HG03575 (cell line): ENCODE results near the gene RGS10.
"Not testable (repeated sequence)": the region's sequence is repeated elsewhere in the genome, so short reads cannot be mapped to it uniquely, and the experiment has no call there.

Experiments used
- ATAC-seq: cut with Tn5 transposase; IDR thresholded peaks from one replicate; pipeline ENCODE4 v1.9.1; 2021; ENCODE audit not compliant: unreplicated experiment, insufficient number of reproducible peaks, low FRiP score; ENCODE audit errors: extremely low read depth

Gene RGS10

DNA sequence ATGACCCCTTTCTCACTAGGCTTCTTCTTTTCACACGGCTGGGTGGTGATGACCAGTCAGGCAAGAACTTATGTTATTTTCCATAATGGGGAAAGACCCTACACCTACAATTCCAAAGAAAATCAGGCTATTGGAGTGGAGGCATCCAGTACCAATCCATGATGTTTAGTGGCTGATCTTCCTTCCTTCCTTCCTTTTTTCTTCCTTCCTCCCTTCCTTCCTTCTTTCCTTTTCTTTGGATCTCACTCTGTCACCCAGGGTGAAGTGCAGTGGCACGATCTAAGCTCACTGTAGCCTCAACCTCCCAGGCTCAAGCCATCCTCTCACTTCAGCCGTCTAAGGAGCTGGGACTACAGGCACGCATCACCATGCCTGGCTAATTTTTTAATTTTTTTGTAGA is 2.5 kb downstream of the RGS10 start:
- ATAC-seq, result no peak

DNA sequence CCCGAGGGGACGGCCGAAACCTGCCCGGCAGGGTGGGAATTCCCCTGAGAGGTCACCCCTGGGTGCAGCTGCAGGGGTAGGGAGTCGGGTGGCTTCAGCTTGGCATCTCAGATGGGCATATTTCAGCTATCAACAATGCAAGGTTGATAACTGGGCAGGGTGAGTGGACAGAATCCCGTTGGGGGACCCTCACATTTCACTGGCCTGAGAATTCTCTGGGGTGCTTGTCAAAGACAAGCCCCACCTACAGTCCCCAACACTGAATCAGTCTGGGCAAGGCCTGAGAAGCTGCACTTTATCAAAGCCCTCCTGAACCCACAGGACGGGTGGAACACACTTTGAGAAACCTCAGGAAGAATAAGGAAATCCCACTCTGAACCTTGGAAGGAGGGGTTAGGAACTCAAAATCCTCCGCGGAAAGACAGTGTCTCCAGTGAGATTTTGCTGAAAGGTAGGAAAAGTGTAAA is 3.1 kb downstream of the RGS10 start:
- no peak for ATAC-seq

DNA sequence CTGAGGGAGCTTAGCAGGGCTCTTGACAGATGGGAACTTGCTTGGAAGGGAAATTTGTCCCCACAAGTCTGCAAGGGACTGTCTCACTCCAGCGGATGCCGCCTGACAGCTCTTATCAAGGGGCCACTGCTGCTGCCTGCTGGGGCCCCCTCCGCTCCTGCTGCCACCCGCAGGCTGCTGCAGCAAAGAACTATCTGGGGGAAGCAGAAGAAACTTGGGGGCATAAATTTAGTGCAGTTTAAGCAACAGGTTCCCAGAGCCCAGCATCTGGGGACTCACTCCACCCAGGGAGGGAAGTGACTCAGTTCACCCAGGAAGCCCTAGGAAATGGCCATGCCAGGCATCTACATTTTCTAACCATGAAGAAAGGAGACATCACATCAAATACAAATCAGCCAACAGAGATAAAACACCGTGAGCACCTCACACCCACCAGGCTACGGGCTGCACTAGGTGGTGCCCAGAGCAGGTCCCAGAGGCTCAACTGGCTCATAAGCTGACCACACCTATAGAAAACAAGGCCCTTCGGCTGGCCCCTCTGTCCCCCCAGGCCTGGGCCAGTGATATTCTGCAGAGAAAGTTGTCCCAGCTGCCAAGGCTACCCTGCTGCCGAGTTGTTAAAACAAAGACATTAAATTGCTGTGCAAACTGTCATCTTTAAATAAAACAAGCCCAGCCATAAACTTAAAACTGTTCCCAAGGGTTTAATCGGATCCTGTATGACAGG is 3.7 kb downstream of the RGS10 start:
- ATAC-seq, result no peak

DNA sequence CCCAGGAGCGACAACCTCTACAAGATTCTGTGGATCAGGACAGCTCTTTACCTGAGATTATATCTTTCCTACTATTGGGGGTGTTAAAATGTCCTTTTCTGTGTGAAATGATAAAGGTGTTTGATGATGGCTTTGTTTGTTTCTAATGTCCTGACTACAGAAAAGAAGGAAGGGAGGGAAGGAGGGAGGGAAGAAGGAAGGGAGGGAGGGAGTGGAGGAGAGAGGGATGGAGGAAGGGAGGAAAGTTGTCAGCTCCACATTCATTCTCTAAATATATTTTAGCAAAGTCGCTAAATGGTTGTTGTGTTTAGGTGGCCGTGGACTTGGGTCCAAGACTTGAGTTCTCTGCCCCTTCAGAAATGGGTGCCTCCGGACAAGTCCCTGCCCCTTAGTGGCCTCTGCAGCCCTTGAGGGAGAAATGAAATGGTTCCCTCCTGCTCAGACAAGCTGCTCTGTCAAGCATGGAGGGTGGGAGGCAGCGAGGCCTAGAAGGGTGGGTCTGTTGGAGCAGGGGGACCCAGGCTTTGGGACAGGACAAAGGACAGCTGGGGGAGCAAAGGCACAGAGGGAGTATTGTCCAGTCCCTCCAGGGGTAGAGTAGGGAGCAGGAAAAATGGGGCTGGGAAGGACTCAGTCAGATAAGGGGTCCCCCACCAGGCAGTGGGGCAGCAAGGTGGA is 4.4 kb downstream of the RGS10 start:
- no peak for ATAC-seq

DNA sequence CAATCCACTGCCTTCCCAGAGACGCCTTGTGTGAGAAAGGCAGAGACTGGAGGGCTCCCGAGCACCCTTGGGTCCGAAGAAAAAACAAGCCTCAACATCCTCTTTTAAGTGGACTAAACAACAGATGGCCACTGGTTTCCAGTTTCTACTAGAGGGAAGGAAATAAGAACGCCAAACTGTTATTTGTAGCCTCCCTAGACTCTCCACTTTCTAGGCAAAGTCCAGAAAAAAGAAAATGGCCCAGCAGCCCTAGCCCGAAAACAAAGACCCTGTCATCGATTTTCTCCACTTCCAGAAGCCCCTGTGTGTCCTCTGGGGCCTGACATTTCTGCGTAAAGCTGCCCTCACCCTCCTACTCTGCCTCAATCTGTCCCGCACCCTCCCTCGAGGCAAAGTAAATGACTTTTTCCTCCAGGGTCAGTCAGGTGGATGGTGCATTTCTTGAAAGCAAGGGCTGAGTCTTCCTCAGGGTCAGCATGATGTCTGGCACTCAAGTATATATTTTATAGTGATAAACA is 6.0 kb downstream of the RGS10 start:
- no peak for ATAC-seq

DNA sequence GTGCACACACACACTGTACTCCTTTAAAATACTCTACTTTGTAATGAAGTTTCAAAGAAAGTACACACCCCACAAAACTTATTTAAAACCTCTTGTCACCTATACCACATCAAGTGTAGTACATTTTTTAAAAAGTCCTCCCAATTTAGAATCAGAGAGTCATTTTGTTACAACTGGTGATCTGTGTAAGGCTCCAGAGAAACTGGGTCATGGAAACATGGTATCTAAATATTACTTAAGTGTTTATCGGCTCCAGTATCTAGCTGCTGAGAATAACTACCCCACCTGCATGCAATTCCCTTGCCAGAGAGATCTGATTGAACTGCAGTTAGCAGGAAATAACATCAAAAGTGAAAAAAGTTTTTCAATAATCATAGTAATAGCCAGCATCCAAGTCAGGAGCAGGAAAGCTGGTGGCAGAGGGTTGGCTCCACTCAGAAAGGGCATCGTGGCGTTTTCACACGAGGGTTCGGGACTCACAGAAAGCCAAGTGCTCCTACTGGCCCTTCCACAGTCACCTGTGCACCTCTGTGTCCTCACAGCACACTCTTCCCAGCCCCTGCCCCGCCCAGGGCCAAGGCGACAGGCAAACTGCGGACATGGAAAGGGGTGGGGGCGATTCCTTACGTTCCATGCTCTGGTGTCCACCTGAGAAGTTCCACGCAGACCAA is 6.5 kb downstream of the RGS10 start:
- ATAC-seq, result no peak

DNA sequence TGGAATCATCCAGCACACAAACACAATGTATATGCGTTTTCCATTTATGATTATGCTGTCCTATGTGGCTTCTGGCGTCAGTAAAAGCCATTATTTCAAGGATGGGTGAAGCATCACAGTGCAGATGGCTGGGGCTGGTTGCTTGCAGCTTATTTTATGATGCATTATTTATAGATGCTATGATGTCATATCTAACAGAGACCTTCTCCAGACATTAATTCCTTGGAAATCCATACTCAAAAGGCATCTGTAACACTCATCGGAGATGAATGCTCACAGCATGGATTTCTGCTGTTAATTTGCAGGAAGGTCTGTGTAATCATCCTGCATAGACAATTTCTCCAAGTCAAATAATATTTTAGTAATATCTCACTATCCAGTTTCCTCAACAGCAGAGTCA is 7.2 kb downstream of the RGS10 start:
- ATAC-seq, result no peak

DNA sequence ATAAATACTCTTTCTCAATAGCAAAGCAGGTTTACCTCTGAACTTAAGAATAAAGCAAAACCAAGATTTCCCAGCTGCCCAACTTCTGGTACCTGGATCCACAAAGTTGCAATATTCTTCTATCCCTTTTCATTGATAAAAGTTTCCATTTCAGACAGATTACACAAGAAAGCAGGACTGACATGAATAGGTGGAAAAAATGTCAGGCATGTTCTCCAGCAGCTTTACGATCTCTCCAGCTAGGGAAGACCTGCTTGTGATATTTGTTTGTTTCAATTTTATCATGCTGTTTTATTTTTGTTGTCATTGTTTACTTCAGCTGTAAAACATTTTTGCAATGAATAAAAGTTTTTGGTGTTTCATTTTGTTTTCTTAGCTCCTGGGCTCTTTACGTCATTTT is 9.0 kb downstream of the RGS10 start:
- no peak for ATAC-seq

DNA sequence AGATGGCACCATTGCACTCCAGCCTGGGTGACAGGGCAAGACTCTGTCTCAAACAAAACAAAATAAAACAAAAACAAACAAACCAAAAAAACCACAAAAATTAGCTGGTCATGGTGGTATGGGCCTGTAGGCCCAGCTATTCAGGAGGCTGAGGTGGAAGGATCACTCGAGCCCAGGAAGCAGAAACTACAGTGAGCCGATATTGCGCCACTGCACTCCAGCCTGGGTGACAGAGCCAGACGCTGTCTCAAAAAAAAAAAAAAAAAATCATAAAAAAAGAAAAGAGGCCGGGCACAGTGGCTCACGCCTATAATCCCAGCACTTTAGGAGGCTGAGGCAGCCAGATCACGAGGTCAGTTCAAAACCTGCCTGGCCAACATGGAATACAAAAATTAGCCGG is 9.7 kb downstream of the RGS10 start:
- not testable (repeated sequence) for ATAC-seq

DNA sequence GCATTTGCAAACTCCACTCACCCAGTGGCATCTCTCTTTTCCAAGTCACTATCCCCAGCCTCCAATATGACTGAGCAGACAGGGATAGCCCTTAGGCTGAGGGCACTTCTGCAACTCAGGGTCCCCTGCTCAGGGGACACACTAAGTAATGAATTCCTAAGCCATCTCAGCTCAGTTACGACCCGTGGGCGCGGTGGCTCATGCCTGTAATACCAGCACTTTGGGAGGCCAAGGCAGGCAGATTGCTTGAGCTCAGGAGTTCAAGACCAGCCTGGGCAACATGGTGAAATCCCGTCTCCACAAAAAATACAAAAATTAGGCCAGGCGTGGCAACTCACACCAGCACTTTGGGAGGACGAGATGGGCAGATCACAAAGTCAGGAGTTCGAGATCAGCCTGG is 10.3 kb downstream of the RGS10 start:
- not testable (repeated sequence) for ATAC-seq

DNA sequence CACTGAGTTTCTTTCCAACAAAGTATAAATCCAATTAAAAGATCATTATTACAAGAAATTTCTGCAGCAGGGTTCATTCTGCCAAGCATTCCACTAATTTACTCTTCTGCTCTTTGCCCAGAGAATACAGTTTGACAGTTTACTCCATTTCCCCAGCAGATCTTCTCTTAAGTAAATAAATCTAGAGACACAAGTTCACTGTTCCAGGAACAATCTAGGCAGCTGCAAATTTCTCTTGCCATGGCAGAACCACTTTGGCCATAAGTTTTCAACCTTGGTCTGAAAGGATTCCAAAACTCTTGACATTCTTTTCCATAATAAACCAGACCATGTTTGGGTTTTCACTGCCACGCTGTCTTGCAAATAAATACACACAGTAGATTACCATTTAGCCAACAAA is 11.5 kb downstream of the RGS10 start:
- no peak for ATAC-seq

DNA sequence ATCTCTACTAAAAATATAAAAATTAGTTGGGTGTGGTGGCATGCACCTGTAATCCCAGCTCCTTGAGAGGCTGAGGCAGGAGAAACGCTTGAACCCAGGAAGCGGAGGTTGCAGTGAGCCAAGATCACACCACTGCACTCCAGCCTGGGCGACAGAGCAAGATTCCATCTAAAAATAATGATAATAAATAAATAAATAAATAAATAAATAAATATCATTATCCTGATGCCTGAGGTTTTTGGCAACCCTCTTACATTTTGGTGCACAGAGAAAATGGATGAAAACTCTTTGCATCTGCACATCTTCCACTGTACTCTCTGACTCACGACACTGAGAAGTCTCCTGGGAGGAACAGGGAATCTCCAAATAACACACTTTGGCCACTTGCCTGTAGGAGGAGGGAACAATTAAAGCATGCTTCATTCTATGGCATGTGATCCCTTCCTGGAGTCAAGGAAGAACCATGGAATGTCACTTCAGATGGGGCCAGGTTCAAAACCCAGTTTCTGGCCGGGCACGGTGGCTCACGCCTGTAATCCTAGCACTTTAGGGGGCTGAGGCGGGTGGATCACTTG is 13.8 kb downstream of the RGS10 start:
- ATAC-seq, result not testable (repeated sequence)

DNA sequence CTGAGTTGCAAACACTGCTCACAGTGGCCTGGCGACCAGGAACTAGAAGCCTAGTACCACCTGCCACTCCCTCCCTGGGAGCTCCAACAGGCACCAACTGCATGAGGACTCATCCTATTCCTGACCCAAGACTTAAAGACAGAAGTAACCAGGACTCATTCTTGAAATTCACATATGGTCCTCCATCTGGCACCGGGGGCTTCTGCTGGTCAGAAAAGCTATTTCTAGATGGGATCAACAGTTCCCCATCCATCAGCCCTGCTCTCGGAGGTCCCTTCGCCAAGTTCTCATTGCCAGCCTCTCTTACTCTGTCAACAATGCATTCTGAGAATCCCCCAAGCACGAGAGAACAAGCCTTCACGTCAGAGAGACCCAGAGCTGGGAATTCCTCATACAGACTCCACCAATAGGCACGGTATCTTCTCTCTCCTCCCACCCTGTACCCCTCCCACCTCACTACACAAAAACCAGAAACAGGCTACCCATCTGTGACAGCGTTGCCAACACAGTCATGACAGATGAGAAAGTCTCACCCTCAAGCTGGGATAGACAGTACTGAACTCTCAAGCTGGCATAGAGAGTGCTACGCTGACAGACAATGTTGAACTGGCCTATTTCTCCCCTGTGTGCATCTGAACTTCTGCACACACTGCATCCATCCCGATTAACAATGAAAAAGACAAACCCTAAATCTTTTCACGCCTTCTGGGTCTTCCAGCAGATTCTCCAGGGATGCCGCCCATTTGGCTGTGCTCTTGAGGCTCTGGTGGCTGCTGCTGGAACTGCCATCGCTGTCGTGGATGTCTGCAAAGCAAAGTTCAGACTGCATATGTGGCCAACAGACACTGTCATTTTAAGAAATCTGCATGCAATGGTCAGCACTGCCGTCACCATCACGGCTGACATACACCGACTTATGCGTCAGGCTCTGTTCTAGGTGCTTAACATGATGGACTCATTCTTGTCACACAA is 15.6 kb downstream of the RGS10 start:
- no peak for ATAC-seq

DNA sequence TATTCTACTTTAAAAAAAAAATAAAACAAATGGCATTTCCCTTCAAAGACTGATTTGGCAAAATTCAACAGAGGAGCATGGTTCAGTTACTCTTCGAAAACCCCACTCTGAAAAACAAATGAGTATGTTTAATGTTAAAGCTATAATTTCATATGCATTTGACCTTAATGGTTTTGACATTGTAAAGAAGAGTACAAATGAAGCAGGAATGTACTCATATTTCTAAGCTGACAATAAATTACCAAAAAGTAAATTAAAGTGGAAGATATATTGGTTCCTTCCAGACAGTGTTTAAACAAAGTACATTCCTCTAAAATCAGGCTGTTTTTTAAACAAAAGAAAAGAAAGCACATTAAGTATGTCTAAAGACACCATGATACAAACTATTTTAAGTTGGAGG is 16.4 kb downstream of the RGS10 start:
- ATAC-seq, result no peak

DNA sequence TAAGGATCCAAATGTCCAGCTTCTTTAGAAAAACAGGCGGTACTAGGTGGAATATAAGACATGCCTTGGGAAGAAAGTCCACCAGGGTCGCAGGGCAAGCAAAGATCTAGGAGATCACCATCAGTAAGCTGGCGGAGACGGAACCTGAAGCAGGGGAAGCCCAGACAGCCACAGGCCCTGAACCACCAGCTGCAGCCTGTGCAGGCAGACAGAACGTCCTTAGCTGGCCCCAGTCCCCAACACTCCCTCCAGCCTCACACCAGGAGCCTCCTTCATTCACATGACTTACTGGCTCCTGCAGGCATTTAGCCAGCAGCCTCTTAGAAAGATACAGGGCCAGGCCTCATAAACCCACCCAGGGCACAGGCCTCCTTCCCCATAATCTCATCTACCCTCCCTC is 17.4 kb downstream of the RGS10 start:
- ATAC-seq, result no peak

DNA sequence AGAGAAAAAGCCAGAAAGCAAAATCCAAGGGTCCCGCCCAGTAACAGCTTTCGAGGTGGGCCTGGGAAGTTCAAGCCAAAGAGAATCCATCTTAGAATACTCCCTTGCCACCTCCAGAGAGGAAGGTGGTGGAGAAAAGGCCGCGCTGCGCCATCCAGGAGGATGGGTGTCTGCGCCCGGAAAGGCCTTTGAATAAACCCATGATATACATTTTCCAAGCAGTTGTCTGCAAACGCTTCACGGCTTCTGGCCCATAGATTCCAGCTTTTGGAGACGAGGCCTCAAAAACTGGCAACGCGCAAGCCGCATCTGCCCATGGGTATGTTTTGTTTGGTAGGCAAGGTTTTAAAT is 17.8 kb downstream of the RGS10 start:
- ATAC-seq, result no peak

DNA sequence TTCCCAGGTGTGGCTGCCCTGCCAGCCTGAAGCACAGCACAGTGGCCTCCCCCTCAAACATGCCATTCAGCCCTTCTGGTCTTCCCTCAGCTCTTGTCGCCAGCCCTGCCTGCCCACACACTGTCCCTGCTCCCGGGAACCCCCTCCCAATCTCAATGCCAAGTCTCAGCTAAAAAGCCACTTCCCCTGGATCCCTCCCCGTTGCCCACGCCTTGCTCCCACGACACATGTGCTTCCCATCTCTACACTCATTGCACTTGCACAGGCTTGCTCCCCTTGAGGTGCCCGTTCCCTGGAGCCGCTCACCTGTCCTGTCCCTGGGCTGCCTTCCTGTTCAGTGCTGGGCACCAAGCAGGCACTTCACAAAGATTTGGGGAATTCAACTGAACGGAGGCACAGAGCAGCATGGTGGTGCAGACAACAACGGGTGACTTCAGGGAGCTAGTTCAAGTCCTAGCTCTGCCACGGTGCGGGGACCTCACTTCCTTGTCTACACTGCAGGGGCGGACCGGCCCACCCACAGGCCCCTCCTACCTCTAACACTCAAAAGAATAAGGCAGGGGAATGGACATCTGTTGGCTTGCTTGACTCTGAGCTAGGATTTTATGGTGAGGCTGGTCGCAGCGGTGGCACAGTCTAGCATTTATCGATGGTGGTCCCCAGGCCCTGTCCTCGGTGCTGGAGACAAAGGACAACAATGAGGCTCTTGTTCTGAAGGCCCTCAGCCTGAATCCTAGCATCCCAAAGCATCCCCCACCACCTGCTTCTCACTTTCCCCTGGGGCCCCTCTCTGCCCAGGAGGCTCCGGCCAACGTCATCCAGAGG is 18.4 kb downstream of the RGS10 start:
- no peak for ATAC-seq
